ENCODE measurements around the gene AQP9.

The AQP9 gene

DNA sequence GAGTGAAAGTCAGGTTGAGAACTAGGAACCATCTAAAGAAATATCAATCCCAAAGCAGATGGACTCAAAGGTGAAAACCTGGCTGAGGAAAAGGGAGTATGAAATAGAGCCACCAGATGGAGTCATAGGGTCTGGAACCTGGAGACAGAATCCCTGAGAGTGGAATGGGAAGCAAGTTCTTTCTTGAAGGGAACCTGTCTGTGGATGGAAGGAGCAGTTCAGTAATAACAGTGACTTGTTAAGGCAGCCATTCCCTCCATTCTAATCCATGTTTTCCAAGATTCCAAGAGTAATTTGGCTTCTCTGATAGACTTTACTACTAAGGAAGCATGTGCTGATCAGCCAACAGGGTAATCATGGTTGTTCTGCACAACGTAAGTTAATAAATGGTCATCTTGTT, 22.5 kb upstream of the AQP9 start:
- ATAC-seq: no peak
- TF ChIP-seq PPARA (CRISPR knock-in tag; IDR thresholded peaks at IDR 0.05; ENCODE audit: borderline replicate concordance): no peak

DNA sequence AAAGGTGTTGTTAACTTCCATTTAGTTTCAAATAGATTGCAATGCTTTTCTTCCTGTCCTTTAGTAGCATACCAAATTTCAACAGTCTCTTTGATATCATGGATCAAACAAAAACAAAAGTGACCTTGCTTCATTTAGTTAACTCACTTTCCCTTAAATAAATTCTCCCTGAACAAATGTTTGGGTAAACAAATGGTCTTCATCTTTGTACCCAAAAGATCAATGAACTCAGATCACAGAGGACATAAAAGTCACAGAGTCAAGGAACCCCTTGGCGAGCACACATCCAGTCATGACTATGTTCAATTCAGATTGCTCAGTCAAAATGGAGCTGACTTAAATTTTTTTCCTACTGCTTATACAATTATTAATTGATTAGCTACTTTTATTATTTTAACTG, 20.6 kb upstream of the AQP9 start:
- no peak for ATAC-seq
- TF ChIP-seq ZFP30 (CRISPR knock-in tag; IDR thresholded peaks at IDR 0.05): no peak
- no peak for TF ChIP-seq ZNF70 (CRISPR knock-in tag; IDR thresholded peaks at IDR 0.05)
- TF ChIP-seq, protein P1, sequence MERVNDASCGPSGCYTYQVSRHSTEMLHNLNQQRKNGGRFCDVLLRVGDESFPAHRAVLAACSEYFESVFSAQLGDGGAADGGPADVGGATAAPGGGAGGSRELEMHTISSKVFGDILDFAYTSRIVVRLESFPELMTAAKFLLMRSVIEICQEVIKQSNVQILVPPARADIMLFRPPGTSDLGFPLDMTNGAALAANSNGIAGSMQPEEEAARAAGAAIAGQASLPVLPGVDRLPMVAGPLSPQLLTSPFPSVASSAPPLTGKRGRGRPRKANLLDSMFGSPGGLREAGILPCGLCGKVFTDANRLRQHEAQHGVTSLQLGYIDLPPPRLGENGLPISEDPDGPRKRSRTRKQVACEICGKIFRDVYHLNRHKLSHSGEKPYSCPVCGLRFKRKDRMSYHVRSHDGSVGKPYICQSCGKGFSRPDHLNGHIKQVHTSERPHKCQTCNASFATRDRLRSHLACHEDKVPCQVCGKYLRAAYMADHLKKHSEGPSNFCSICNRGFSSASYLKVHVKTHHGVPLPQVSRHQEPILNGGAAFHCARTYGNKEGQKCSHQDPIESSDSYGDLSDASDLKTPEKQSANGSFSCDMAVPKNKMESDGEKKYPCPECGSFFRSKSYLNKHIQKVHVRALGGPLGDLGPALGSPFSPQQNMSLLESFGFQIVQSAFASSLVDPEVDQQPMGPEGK (CRISPR knock-in tag; IDR thresholded peaks at IDR 0.05; ENCODE audit: borderline replicate concordance): no peak
- TF ChIP-seq CSDC2 (CRISPR knock-in tag; IDR thresholded peaks at IDR 0.05): no peak
- no peak for TF ChIP-seq GLIS3 (CRISPR knock-in tag; IDR thresholded peaks at IDR 0.05)
- TF ChIP-seq ZFP3 (CRISPR knock-in tag; IDR thresholded peaks at IDR 0.05): no peak
- TF ChIP-seq TSHZ2 (CRISPR knock-in tag; IDR thresholded peaks at IDR 0.05): no peak
- no peak for TF ChIP-seq TCF4 (CRISPR knock-in tag; IDR thresholded peaks at IDR 0.05; ENCODE audit: borderline replicate concordance)
- TF ChIP-seq, protein P2, sequence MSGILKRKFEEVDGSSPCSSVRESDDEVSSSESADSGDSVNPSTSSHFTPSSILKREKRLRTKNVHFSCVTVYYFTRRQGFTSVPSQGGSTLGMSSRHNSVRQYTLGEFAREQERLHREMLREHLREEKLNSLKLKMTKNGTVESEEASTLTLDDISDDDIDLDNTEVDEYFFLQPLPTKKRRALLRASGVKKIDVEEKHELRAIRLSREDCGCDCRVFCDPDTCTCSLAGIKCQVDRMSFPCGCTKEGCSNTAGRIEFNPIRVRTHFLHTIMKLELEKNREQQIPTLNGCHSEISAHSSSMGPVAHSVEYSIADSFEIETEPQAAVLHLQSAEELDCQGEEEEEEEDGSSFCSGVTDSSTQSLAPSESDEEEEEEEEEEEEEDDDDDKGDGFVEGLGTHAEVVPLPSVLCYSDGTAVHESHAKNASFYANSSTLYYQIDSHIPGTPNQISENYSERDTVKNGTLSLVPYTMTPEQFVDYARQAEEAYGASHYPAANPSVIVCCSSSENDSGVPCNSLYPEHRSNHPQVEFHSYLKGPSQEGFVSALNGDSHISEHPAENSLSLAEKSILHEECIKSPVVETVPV (CRISPR knock-in tag; IDR thresholded peaks at IDR 0.05): no peak
- no peak for TF ChIP-seq RARB (CRISPR knock-in tag; IDR thresholded peaks at IDR 0.05)
- TF ChIP-seq TOX (CRISPR knock-in tag; IDR thresholded peaks at IDR 0.05; ENCODE audit: borderline replicate concordance): no peak
- no peak for TF ChIP-seq OSR1 (CRISPR knock-in tag; IDR thresholded peaks at IDR 0.05)
- TF ChIP-seq, protein P3, sequence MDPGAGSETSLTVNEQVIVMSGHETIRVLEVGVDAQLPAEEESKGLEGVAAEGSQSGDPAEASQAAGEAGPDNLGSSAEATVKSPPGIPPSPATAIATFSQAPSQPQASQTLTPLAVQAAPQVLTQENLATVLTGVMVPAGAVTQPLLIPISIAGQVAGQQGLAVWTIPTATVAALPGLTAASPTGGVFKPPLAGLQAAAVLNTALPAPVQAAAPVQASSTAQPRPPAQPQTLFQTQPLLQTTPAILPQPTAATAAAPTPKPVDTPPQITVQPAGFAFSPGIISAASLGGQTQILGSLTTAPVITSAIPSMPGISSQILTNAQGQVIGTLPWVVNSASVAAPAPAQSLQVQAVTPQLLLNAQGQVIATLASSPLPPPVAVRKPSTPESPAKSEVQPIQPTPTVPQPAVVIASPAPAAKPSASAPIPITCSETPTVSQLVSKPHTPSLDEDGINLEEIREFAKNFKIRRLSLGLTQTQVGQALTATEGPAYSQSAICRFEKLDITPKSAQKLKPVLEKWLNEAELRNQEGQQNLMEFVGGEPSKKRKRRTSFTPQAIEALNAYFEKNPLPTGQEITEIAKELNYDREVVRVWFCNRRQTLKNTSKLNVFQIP (CRISPR knock-in tag; IDR thresholded peaks at IDR 0.05; ENCODE audit: borderline replicate concordance, low read depth): no peak
- no peak for TF ChIP-seq ZNF8 (CRISPR knock-in tag; IDR thresholded peaks at IDR 0.05)
- TF ChIP-seq SNAI2 (CRISPR knock-in tag; IDR thresholded peaks at IDR 0.05): no peak
- no peak for TF ChIP-seq ESRRG (CRISPR knock-in tag; IDR thresholded peaks at IDR 0.05)
- no peak for TF ChIP-seq PPARA (CRISPR knock-in tag; IDR thresholded peaks at IDR 0.05; ENCODE audit: borderline replicate concordance)
- TF ChIP-seq ISL1 (CRISPR knock-in tag; IDR thresholded peaks at IDR 0.05): no peak

DNA sequence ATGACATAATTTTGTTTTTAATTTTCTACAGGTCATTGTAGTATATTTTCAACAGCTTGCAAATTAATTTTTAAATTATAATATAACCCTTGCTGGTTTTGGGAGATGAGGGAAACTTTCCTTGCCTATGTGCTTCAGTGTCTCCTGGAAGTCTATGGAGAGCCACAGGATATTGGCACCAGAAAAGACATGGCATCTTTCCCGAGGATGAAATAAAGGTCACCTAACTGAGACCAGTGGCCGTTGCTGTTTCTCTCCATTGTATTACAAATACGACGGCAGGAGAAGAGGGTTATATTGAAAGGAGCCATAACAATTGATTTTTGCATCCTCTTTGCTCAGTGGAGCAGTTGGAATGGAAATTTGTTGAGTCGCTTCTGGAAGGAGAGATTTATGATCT, 19.9 kb upstream of the AQP9 start:
- TF ChIP-seq BACH2 (CRISPR knock-in tag; IDR thresholded peaks at IDR 0.05; ENCODE audit: borderline replicate concordance): no peak
- TF ChIP-seq ZNF8 (CRISPR knock-in tag; IDR thresholded peaks at IDR 0.05): no peak
- no peak for TF ChIP-seq PPARA (CRISPR knock-in tag; IDR thresholded peaks at IDR 0.05; ENCODE audit: borderline replicate concordance)

DNA sequence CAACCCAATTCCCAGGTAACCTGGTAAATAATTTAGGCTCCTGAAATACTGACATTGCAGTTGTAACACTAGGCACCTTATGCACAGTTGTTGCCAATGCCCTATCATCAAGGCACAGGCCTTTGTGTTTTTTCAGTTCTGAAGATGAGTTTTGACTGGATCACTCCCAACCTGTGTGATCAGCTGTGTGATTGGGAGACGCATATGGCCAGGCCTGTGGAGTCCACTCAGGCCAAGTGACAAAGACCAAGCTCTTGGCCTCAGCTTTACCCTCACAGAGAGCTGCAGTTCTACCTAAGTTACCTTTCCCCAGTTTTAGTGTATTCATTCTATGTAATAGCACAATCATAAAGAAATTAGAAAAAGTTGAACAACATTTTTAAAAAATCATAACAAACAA, 19.2 kb upstream of the AQP9 start:
- ATAC-seq: no peak
- TF ChIP-seq ZNF70 (CRISPR knock-in tag; IDR thresholded peaks at IDR 0.05): no peak
- TF ChIP-seq PPARA (CRISPR knock-in tag; IDR thresholded peaks at IDR 0.05; ENCODE audit: borderline replicate concordance): no peak
- TF ChIP-seq, protein P2 (CRISPR knock-in tag; IDR thresholded peaks at IDR 0.05): no peak
- no peak for TF ChIP-seq SNAI2 (CRISPR knock-in tag; IDR thresholded peaks at IDR 0.05)
- TF ChIP-seq, protein P4, sequence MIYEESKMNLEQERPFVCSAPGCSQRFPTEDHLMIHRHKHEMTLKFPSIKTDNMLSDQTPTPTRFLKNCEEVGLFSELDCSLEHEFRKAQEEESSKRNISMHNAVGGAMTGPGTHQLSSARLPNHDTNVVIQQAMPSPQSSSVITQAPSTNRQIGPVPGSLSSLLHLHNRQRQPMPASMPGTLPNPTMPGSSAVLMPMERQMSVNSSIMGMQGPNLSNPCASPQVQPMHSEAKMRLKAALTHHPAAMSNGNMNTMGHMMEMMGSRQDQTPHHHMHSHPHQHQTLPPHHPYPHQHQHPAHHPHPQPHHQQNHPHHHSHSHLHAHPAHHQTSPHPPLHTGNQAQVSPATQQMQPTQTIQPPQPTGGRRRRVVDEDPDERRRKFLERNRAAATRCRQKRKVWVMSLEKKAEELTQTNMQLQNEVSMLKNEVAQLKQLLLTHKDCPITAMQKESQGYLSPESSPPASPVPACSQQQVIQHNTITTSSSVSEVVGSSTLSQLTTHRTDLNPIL (CRISPR knock-in tag; IDR thresholded peaks at IDR 0.05; ENCODE audit: low read depth): no peak
- TF ChIP-seq ZFP3 (CRISPR knock-in tag; IDR thresholded peaks at IDR 0.05): no peak
- TF ChIP-seq ISL1 (CRISPR knock-in tag; IDR thresholded peaks at IDR 0.05): no peak
- no peak for TF ChIP-seq TSHZ2 (CRISPR knock-in tag; IDR thresholded peaks at IDR 0.05)
- TF ChIP-seq RARB (CRISPR knock-in tag; IDR thresholded peaks at IDR 0.05): no peak
- no peak for TF ChIP-seq ESRRG (CRISPR knock-in tag; IDR thresholded peaks at IDR 0.05)
- no peak for TF ChIP-seq CSDC2 (CRISPR knock-in tag; IDR thresholded peaks at IDR 0.05)
- no peak for TF ChIP-seq GLIS3 (CRISPR knock-in tag; IDR thresholded peaks at IDR 0.05)
- no peak for TF ChIP-seq ZC3H10 (CRISPR knock-in tag; IDR thresholded peaks at IDR 0.05)
- TF ChIP-seq BACH2 (CRISPR knock-in tag; IDR thresholded peaks at IDR 0.05; ENCODE audit: borderline replicate concordance): no peak
- TF ChIP-seq TOX (CRISPR knock-in tag; IDR thresholded peaks at IDR 0.05; ENCODE audit: borderline replicate concordance): no peak
- no peak for TF ChIP-seq ZNF565 (CRISPR knock-in tag; conservative IDR thresholded peaks at IDR 0.05; ENCODE audit: low read depth)

More for the DNA sequence above, 19.9 kb upstream of the AQP9 start:
- ATAC-seq: no peak
